ENCODE measurements around the gene CGGBP1. TPM values are rescaled to one million over a fixed set of nuclear protein-coding genes. Genes with fewer than 3 reads are reported as not detected.
"Not testable (repeated sequence)": the region's sequence is repeated elsewhere in the genome, so short reads cannot be mapped to it uniquely, and the experiment has no call there.

Gene CGGBP1
- polyA plus RNA-seq, 10 donors, result 68.6 to 91.5 (median 78.9) TPM

DNA sequence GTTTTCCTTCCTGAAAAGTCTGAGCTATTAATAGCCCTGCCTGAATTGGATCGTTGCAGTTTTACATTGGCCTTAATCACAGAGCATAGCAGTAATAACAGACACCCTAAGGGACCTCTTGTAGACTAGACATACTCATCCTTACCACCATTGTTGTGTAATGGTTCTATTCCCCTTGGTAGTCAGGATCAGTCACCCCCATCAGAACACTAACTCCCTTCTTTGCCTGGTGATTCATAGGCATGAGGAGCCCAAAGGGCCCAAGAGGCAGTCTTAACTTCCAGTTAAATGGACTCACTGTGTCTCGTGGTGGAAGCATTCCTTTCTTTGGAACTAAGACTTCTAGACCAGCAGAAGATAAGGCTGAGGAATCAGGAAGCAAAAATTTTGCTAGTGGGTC lies 20.2 kb downstream of the CGGBP1 start:
- peak in 1 of 3 donors; percentile 27 for DNase-seq

DNA sequence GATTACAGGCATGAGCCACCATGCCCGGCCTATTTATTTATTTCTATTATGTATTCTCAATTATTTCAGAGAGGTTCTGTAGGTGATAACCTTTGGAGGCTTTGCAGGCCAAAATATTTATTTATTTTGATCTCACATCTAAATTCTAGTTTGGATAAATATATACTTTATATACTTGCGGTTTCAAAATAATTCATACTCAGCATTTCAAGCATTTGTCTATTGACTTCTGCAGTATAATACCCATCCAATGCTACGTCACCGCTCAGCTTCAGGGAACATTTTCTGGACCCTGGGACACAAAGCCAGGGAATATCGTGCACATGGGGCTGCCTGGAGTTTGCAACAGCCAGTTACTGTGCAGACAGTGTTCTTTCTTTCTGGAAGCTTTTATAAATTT lies 22.6 kb downstream of the CGGBP1 start:
- DNase-seq, result no peak

DNA sequence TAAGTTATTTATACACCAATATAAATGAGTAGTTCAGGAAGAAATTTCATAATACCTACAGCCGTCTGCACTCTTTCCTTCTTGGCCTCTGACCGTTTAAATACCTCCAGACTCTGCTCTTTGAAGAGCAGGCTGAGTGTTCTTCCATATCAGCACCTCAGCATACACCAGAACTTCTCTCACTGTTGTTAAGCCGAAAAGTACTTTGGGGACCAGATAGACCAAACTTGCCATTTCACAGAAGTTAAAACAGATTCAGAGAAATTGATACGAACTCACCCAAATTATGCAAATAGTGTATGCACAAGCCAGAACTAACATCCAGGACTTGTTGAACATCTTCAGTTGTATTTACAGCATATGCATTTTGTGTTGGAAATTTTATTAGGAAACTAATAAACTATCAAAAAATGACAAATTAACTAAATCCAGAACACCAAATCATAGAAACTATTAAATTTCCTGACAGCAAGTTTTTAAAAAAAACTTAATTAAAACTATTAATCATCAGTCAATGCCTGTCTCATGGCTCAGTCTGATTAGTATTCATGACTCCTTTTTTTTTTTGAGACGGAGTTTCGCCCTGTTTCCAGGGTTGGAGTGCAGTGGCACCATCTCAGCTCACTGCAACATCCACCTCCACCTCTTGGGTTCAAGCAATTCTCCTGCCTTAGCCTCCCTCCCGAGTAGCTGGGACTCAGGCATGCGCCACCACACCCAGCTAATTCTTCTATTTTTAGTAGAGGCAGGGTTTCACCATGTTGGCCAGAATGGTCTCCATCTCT lies 24.1 kb downstream of the CGGBP1 start:
- DNase-seq, result no peak

DNA sequence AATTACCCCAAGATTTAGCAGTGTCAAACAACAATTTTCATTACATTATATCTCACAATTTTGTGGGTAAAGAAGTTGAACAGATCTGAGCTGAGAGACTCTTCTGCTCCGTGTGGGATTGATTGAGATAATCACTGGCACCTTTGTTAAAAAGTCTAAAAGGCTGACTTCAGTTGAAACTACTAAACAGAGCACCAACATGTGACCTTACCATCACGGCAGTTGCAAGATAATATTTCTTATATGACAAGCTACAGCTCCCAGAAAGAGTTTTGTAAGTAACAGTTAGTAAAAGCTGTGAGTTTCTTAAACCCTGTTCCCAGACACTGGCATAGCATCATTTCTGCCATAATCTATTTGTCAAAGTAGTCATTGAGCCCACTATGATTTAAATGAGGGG lies 25.0 kb downstream of the CGGBP1 start:
- DNase-seq, result no peak

DNA sequence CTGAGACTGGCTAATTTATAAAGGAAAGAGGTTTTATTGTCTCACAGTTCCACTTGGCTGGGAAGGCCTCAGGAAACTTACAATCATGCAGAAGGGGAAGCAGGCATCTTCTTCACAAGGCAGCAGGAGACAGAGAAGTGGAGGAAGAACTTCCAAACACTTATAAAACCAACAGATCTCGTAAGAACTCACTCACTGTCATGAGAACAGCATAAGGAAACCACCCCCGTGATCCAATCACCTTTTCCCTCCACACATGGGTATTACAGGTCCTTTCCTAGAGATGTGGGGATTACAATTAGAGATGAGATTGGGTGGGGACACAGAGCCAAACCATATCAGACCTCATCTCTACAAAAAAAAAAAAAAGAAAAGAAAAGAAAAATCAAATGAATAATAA lies 25.7 kb downstream of the CGGBP1 start:
- no peak for DNase-seq

DNA sequence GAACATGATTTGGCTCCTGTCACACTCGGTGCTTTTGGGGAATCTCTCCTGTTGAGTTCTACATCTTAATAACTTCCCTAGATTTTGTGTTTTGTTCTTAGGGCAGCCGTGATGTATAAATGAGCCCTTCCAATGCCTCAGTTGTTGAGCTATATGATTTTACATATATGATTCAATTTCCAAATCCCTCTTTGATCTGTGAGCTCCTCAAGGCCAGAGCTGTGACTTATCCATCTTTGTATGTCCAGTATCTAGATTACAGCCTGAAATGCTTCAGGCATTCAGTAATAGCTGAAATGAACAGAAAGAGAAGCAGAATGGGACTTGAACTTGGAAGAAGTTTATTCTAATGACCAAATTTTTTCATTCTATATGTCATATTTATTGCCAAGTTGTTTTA lies 26.6 kb downstream of the CGGBP1 start:
- DNase-seq, result peak in 1 of 3 donors; percentile 10

DNA sequence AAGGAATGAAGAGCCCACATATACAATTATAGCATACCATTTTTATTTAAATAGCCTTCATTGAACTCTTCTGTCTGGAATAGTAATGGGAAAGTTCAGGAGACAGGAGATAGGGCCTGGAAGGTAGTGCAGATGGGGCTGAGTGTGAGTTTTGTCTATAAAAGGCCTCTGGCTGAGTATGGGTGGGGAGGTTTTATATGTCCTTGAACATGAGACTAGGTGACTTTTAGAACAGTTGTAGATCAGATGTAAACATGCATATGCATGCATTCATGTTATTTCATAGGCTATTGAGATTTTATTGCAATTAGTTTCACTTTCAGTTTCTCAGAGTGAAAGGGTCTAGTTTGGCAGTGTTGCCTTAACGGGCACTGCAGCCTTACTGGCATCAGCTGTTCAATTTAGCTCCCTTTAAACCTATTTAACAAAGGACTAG lies 27.1 kb downstream of the CGGBP1 start:
- DNase-seq, result peak in 2 of 3 donors; percentile 13 to 44

DNA sequence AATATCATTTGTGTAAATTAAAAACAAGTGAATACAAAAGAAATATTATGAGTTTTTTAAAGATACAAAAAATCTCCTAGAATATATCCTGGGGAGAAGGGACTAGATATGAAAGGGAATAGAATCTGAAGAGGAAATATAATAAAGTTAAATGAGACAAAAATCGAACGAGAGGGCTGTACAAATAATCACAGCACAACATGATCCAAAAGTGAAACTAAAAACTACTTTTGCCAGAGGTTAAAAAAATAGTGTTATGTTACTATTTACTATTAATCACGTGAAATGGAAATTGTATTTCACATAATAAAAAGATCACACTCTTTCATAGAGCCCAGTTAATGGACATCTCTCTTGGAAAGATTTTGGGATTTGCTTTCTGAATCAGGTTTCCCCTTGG lies 28.6 kb downstream of the CGGBP1 start:
- DNase-seq, result no peak

DNA sequence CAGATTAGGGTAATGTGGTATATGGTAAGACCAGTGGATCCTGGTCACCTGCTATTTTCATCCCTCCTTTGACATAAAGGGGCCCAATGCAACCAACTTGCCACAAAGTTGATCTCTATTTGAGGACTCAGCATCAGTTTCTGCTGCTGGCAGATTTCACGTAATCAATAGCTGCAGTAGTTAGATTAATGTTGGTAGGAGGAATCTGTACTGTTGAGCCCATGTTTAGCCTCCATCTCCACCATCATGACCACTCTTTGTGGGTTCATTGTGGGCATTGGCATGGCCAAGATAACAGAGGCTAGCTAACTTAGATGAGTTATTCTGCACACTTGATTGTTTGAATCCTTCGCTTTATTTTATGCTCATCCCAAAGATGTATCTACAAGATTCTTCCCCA lies 29.9 kb downstream of the CGGBP1 start:
- DNase-seq, result no peak

DNA sequence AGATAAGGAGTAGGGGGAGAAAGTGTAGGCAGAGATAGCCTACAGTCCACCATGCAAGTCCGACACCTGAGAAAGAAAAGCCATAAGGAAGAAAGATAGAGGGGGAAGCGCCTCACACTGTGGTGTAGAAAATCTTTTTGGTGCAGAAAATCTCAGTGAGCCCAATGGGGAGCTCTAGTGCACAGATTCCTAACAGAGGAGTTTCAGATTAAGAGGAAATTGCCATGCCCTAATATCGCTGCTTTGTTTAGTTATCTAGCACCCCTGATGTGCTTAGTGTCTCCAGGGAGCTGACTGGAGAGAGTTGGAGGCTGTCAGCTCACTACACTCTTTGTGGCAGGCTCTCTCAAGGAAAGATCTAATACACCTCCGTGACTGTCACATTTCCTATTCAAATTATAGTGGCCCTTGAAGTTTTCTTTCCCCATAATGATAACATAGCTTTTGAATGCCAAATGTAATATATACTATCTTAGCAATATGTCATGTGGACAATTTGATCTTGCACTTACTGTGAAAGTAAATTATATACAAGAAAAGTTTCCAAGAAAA lies 33.7 kb downstream of the CGGBP1 start:
- no peak for DNase-seq

DNA sequence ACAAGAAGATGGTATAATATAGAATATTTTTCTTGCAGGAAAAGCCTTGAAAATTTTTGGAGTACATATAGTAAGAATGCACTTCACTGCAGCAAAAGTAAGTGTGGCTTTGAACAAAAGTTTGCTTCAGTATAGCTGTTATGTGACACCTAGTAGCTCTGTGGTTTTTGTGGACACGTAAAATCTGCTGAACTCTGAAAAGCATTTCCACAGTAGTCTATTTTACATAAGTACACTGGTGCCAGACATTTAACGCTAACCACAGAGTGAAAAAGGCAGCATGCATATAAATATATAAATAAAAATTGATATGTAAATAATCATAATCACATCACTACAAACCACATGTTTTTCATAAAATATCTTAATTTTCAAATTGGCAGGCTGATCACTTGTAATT lies 39.8 kb downstream of the CGGBP1 start:
- DNase-seq, result no peak

DNA sequence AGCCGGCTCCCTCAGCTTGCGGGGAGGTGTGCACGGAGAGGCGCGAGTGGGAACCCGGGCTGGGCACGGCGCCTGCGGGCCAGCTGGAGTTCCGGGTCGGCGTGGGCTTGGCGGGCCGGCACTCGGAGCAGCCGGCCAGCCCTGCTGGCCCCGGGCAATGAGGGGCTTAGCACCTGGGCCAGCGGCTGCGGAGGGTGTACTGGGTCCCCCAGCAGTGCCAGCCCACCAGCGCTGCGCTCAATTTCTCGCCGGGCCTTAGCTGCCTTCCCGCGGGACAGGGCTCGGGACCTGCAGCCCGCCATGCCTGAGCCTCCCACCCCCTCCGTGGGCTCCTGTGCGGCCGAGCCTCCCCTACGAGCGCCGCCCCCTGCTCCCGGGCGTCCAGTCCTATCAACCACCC lies 43.1 kb downstream of the CGGBP1 start:
- not testable (repeated sequence) for DNase-seq

DNA sequence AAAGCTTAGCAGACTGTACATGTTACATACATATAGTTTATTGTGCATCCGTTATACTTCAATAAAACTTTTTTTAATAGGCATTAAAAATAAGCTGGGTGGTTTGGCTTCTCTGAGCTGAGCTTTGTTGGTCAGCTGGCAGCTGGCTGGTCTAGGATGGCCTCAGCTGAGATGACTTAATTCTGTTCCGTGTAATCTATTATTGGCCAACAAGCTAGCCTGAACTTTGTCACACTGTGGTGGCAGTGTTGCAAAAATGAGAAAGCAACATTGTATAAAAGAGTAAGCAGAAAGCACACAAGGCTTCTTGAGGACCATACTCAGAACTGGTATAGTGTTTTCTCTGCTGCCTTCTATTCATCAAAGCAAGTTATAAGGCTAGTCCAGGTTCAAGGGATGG lies 45.2 kb downstream of the CGGBP1 start:
- DNase-seq, result no peak

DNA sequence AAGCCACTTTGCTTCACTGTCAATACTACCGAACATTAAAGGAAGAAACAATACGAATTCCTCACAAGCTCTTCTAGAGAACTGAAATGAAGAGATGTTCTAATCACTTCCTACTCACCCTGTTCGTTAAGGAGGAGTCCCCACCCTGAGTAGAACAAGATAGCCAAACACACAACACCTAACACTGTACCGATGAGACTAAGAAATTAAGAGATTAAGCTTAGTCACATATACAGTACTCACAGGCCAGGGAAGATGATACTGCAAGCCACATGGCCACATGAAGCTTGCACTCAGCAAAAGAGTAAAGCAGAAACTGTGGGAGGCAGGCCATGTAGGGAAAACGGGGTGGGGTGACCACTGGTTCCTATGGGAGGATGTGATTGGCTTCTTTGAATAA lies 48.0 kb downstream of the CGGBP1 start:
- no peak for DNase-seq

DNA sequence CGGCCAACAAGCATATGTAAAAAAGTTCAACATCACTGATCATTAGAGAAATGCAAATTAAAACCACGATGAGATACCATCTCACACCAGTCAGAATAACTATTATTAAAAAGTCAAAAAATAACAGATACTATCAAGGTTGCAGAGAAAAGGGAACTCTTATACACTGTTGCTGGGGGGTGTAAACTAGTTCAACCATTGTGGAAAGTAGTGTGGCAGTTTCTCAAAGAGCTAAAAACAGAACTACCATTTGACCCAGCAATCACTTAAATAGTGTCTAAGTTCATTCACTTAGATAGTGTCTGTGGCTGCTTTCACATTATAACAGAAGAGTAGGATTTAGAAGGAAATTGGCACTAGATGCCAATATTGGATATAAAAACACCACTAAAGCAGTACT lies 49.7 kb downstream of the CGGBP1 start:
- DNase-seq, result no peak

DNA sequence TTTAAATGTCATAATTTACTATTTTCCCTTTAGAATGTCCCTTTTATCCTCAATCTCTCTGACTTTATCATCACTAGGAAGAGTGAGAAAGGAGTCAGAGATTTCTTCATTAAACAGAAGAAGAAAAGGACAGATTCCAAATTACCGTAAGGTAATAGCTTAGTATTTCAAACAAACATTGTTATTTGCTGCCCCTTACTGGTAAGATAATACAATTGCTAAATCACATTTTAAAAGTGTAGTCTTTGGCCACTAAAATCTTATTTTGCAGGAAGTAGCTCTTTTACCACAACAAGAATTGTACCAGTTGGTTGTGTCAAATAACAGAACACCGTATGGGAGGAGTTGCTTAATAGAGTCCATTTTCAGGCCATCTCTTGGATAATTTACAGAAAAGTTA lies 53.7 kb downstream of the CGGBP1 start:
- DNase-seq, result peak; percentile 6 to 41 (median 20)

DNA sequence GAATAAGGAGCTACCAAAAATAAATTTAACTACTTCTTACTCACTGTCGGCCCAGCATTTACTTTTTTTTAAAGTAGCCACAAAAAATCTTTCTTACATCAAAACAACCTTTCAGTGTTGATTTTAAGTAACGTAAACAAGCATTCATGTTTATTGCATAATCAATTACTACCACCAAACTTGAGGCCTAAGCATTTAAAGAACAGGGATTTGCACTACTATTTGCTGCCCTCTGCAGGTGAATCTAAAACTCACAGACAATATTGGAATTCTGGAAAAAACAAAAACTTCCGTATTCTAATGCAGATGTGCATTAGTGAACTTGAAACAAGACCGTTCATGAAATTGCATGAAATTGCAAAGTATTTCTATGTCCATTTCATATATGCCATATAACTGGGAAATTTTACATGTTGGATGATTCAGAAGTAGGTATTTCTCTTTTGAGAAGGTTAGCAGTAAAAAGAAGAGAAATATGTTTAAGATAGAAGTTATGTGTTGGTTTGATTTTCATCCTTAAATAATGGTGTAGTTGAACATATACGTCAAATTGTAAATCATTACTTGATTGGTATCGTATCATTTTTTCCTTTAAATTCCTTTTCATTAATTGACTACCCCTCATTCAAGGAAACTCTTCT lies 55.6 kb downstream of the CGGBP1 start:
- DNase-seq, result peak; percentile 19 to 65 (median 40)

DNA sequence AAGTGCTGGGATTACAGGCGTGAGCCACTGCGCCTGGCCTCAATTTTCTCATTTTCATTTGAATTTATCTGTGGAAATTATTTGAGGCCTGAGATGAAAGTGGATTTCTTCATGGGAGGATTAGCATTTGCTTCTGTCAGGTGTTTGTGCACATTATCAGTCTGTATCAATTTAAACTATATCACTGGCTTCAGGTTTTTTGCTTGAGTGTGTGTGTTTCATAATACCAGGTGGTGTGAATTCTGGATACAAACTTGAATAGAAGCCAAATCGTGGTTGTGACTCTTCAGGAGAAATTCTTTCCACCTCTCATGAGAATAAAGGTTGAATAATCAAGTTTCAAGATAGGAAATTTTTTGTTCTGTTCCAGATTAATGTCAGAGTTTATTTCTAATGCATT lies 56.4 kb downstream of the CGGBP1 start:
- no peak for DNase-seq

Other genes with a start within 250 kb of the CGGBP1 start
- gene ZNF654, start 250 bp upstream of the CGGBP1 start, polyA plus RNA-seq (ENCODE audit: insufficient read length in 10 of 10), result 10 to 100 TPM in 9 of 10 donors, 1 to 10 TPM in 1; 8.1 to 14.9 (median 11.8) TPM
- gene C3orf38, start 91.0 kb upstream of the CGGBP1 start, polyA plus RNA-seq (ENCODE audit: insufficient read length in 10 of 10), result 10 to 100 TPM; 16.1 to 20.4 (median 19.0) TPM

All from muscle of back (tissue), 11 donors.